Measurements from ENCODE around the gene CD300H.

- TF ChIP-seq, protein P1, sequence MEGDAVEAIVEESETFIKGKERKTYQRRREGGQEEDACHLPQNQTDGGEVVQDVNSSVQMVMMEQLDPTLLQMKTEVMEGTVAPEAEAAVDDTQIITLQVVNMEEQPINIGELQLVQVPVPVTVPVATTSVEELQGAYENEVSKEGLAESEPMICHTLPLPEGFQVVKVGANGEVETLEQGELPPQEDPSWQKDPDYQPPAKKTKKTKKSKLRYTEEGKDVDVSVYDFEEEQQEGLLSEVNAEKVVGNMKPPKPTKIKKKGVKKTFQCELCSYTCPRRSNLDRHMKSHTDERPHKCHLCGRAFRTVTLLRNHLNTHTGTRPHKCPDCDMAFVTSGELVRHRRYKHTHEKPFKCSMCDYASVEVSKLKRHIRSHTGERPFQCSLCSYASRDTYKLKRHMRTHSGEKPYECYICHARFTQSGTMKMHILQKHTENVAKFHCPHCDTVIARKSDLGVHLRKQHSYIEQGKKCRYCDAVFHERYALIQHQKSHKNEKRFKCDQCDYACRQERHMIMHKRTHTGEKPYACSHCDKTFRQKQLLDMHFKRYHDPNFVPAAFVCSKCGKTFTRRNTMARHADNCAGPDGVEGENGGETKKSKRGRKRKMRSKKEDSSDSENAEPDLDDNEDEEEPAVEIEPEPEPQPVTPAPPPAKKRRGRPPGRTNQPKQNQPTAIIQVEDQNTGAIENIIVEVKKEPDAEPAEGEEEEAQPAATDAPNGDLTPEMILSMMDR (IDR thresholded peaks at IDR 0.05; ENCODE audit: low read length) = no peak
- no peak for TF ChIP-seq EZH2 (IDR thresholded peaks at IDR 0.05; ENCODE audit: borderline replicate concordance, low read length)
Measured at GRCh38 chr17:74512624-74513091, 54.7 kb downstream of the CD300H start.
